ENCODE results near the gene AGT.
"Not testable (repeated sequence)": the region's sequence is repeated elsewhere in the genome, so short reads cannot be mapped to it uniquely, and the experiment has no call there.

AGT gene

DNA sequence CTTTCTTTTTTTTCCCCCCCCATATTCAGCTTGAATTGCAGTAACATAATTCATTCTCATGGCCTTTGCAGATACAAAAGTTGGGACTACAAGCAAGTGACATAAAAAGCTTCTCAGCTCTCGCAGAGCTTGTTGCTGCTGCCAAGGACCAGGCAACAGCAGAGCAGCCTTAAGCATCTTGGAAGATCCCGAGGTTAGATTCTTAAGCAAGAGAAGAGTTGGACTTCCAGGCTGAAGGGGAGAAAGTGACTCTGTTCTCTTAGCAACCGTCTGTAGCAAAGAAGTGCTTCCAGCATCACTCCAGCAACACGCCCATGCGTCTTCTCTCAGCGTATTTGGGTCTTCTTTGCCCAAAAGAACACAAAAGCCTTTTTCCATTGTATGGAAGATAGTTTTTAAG lies 20.7 kb downstream of the AGT start:
- DNase-seq (ENCODE audit: low read depth in 1 of 2, low spot score in 1 of 2): no peak

DNA sequence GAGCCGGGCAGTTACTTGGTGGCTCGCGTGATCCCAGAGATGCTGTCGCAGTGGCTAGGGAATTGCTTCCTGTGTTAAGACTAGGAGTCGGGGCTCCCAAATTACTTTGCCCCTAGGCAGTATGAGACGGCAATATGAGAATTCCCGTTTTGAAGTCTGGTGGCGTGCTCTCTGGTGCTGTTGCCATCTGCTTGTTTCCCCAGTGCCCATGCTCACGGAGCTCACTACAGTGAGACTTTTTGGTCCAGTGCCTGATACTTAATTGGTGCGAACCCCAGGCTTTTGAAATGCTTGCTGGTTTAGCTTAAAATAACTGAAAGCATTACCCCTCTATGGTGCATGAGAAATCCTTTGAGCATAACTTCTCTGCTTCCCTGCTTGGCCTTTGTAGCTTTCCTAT lies 22.3 kb downstream of the AGT start:
- no peak for DNase-seq (ENCODE audit: low read depth in 1 of 2, low spot score in 1 of 2)

DNA sequence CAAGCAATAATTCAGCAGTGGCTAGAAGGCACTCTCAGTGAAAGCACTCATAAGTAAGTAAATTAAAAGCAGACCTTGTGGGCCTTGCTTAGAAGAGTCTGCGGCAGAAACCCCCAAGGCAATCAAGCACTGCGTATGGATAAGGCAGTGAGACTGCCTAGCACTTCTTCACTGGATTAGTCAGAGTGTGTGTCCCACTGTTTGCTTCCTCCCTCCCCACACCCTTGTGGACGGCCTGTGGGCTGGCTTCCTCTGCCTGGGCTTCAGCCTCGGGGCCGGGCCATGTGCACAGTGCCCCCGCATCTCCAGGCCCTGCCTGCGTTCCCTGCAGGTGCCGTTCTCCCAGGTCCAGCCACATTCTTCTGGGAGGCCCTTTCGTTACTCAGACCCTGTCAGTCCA lies 23.8 kb downstream of the AGT start:
- DNase-seq (ENCODE audit: low read depth in 1 of 2, low spot score in 1 of 2): no peak

DNA sequence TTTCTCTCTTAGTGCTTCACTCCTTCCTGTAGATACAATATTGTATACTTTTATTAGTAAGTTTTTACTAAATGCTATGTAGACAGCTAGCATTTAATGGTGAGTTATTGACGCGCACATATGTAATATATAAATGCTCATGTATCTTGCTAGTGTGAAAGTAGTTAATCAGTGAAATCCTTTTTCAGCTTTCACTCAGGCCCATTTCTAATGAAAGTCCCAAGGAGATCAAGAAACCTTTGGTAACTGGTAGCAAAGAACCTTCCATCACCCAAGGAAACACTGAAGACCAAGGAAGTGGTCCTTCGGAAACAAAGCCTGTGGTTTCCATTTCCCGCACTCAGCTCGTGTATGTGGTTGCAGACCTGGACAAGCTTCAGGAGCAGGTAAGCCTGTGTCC lies 27.2 kb downstream of the AGT start:
- DNase-seq (ENCODE audit: low read depth in 1 of 2, low spot score in 1 of 2): no peak

DNA sequence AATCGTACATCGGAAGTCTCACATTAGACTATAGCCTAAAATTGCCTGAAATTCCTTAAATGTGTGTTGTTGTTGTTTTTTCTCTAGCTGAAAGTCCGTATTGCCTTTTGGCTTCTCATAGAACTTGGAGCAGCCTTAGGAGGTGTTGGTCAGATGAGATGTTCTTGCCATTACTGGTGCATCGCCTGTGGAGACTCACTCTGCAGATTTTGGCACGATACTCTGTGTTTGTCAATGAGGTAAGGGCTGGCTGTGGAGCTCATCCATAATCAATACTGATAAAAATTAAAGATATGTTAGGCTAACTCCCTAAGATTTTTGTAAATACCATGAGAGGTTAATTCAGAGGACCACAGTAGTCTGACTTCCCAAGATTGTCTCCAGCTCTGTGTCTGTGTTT lies 28.9 kb downstream of the AGT start:
- DNase-seq (ENCODE audit: low read depth in 1 of 2, low spot score in 1 of 2): no peak

DNA sequence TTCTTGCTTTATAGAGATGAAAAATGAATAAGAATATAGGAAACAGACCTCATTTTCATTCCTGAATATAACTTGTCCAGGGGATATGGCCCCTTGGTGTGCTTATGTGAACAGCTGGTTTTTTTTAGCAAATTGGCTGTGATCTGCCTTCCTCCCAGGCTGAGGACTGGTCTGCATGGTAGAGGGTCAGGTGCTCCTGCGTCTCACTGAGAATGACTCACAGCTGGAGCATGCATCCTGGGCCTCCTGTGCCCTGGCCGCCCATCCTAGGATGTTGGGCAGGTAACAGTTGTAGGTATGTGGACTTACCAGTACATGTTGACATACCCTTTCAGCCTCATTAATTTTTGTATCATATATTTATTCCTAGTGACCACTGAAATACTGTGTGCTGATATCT lies 29.8 kb downstream of the AGT start:
- no peak for DNase-seq (ENCODE audit: low read depth in 1 of 2, low spot score in 1 of 2)

DNA sequence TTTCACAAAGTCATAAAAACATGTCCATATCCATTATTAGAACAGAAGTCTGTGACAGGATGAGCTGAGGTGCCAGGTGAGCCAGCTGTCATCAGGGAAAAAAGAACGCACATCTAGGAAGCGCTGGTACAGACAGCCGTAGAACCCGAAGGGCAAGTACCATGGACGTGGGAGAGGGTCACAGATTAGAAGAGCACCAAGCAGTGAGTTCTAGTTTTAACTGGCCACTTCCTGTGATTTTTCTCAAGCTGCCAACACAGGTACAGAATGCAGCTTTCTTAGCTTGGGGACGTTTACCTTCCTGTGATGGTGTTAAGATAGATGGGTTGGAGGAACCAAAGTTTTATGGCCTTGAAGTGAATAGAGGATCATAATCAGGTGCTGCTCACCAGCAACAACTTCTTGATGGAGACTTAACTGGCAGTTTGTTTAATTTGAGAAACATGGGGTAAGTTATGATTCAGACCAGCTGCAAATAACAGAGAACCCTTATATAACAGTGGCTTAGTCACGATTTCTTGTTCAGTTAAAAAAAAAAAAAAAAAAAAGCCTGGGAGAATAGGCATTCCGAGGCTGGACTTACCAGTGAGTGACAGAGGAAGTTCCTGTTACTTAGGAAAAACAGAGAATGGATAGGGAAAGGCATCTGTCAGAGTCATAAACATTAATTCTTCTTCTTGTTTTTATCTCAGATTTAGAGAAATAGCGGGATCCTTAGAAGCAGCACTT lies 30.9 kb downstream of the AGT start:
- DNase-seq (ENCODE audit: low read depth in 1 of 2, low spot score in 1 of 2): no peak

DNA sequence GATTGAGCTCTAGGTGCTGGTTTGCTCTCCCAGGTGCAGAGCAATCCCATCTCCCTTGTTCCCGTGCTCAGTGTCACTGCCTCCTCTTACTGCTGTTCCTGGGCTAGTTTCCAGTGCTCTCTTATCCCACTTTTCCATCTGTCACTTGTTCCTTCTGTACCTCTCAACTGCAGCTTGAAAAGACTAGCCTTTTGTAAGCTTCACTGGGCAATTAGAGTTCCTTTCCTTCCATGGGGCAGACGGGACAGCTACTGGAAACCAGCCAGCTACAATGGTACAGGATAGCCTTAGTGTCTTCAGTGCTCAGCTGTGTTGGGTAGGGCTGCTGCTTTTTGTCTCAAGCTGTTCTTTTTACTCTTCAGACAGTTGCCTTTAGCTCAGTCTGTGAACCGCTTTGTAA lies 31.6 kb downstream of the AGT start:
- DNase-seq (ENCODE audit: low read depth in 1 of 2, low spot score in 1 of 2): no peak

DNA sequence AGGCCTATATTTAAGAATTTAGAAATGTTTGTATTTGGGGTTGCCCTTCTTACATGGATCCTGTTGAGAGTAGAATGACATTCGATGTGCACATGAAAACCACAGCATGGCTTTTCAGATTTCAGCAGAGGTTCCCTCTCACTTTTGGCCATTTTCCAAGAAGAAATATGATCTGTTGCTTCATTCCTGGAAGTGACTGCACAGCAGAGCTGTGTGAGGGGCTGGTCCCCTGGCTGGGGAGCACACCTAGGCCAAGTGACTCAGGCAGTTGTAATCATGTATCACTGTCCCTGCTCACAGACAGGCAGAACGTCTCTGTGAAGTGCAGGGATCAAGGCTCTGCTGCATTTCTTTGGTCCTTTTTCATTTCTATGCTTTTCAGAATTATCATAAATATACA lies 32.3 kb downstream of the AGT start:
- no peak for DNase-seq (ENCODE audit: low read depth in 1 of 2, low spot score in 1 of 2)

DNA sequence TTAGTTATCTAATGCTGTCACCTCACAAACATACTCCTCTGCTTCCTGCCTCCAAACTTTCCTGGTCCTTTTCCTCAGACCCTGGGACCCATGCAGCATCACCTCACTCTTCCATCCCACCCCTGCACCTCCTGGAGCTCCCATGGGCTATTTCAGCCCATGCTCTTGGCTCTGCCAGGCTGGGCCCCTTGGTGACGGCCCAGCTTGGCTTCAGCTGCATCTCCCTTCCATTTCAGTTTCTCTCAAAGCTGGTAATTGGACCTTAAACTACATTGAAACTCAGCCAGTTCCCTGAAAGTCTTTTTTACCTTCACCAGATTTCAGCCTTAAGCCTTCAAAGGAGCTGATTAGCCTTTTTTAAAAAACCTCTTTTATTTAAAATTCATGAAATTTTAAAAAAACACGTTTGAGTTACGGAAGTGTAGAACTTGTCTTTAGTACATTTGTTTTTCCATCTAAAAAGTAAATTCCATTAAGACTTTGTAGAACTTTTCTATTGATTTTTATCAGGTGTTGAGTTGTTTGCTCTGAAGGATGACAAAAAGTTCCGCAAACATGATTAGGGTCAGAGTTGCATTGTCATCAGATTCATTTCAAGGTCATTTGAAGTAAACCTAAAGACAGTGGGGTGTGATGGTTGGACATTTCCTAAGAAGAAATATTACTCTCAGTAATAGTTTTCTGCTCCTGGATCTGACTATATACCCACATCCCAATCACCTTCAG lies 33.5 kb downstream of the AGT start:
- DNase-seq (ENCODE audit: low read depth in 1 of 2, low spot score in 1 of 2): no peak

DNA sequence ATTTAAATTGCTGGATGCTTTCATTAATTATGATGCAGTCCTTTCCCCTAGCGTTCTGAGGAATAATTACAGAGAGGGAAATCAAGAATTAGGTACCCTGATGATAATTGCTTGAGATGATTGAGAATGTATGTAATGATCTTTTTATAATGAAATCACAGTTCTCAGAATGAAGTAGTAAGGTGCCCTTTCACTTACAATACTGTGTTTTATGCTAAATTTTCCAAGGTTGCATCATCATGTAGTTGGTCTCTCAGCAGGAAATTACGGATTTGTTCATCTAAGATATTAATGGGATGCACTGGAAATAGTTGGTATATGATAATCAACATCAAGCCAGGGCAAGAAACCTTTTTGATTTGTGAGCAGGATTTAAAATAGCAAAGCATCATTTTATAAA lies 34.1 kb downstream of the AGT start:
- no peak for DNase-seq (ENCODE audit: low read depth in 1 of 2, low spot score in 1 of 2)

DNA sequence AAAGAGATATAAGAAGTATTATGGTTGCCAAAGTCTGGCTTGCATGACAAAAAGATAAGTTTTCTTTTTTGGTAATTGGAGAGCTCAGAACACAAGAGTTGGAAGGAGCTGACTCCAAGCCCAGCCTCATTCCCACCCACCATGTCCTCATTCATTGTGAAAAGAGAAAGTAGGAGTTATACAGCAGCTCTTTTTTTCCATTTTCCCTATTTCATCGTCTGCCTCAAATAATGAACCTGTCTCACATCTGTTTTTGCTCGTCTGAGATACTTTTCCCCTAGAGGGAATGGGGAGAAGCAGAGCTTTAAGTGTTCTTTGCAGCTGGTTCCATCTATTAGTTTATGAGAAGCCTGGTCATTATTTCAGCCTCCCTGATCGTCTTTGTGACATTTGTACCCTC lies 34.7 kb downstream of the AGT start:
- DNase-seq (ENCODE audit: low read depth in 1 of 2, low spot score in 1 of 2): no peak

DNA sequence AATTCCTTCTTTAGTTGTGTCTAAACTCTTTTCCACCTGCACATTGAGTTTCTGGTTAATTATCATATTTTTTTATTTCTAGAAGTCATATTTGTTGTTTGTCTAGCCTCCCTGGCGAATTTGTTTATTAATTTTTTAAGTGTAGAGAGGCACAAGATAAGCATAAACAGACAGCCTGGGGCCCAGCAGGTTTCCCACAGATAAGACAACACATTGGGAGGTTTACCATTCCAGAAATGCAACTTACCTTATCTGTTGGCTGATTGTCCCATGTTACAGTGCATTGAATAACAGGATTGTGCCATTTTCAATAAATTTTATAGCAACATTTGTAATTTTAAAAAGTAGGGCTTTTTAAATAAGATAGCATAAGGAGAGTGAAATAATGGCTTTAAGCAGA lies 36.7 kb downstream of the AGT start:
- no peak for DNase-seq (ENCODE audit: low read depth in 1 of 2, low spot score in 1 of 2)

DNA sequence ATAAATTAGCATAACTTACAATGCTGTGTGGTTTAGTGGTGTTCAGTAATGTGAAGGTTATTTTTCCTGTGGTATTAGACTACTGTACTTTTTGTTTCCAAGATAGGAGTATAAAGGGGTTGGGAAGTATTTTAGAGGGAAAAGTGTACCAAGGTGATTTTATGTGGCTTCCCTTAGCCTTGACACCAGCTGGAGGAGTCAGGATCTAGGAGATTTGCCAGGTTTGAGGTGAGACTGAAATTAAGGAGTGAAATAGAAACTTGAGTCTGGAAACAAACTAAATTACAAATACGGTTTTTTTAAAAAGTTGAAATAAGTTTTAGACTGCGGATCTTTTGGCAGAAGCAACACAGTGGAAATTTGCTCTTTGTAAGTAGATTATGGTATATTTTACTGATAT lies 39.3 kb downstream of the AGT start:
- DNase-seq (ENCODE audit: low read depth in 1 of 2, low spot score in 1 of 2): no peak

DNA sequence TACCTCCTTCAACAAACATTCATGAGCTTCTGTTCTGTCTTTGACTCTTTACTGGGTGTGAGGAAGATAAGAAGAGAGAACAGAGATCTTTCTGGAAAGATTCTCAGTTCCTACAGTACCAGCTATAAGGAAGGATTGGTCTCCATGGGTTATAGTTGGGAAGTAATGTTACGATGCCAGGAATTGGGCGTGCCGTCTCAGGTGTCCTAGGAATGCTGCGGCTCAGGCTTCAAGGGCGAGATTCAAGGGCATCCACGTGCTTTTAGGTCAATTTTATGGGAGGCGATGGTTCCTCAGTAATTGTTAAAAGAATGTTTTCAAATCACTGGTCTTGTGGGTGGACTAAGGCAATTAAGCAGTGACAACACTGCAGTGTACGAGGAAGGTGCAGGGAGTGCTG lies 44.4 kb downstream of the AGT start:
- no peak for DNase-seq (ENCODE audit: low read depth in 1 of 2, low spot score in 1 of 2)

DNA sequence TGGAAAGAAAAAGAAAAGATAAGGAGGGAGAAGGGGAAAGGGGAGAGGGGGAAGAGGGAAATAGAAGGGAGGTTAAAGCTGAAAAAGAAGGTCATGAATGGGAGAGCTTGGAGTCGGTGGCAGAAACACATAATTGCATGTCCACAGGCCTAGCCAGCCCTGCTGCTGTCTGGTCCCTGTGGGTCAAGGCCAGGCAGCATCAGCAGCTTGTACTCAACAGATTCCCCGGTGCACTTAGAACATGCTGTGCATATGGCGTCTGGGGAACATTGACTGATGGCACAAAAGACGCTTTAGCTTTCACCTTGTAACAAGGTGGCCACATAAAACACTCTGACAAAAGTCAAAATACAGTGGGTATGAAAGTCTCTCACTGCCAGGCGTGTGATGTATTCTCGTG lies 45.7 kb downstream of the AGT start:
- DNase-seq (ENCODE audit: low read depth in 1 of 2, low spot score in 1 of 2): no peak

DNA sequence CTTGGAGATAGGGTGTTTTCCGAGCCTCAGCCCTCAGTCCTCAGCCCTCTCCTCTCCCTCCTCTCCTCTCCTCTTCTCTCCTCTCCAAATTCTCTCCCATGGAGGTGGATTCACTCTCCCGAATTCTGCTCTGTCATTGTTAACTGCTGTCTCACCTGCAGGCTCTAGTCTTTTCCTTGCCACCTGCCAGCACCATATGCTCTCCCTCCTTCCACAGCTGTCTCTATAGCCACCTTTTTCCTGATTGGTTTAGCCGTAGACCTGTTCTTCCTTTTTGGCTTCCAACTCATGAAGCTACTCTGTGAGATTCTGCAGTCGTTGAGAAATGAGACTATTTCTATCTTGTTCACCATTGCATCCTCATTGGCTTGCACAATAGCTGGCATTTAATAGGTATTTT lies 51.9 kb downstream of the AGT start:
- no peak for DNase-seq (ENCODE audit: low read depth in 1 of 2, low spot score in 1 of 2)

DNA sequence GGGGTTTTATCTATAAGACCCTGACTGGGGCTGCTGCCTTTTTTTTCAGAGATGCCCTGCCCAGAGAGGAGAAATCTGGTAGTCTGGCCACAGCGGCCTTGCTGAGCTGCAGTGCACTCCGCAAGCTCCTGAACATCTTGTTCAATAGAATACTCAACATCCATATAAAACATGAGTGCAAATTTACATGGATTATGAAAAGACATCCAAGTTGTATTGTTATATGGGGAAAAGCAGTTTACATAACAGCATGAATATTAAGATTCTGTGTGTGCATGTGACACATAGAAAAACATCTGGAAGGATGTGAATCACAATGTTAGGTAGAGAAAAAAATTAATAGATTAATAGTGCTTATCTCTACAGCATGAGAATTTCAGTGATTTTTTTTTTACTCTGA lies 55.2 kb downstream of the AGT start:
- DNase-seq (ENCODE audit: low read depth in 1 of 2, low spot score in 1 of 2): no peak

DNA sequence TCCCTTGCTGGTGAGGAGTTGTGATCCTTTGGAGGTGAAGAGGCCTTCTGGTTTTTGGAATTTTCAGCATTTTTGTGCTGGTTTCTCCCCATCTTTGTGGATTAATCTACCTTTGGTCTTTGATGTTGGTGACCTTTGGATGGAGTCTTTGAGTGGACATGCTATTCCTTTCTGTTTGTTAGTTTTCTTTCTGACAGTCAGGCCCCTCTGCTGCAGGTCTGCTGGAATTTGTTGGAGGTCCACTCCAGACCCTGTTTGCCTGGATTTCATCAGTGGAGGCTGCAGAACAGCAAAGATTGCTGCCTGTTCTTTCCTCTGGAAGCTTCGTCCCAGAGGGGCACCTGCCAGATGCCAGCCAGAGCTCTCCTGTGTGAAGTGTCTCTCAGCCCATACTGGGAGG lies 55.8 kb downstream of the AGT start:
- not testable (repeated sequence) for DNase-seq (ENCODE audit: low read depth in 1 of 2, low spot score in 1 of 2)

DNA sequence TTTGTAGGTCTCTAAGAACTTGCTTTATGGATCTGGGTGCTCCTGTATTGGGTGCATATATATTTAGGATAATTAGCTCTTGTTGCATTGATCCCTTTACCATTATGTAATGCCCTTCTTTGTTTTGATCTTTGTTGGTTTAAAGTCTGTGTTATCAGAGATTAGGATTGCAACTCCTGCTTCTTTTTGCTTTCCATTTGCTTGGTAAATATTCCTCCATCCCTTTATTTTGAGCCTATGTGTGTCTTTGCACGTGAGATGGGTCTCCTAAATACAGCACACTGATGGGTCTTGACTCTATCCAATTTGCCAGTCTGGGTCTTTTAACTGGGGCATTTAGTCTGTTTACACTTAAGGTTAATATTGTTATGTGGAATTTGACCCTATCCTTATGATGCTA lies 57.2 kb downstream of the AGT start:
- not testable (repeated sequence) for DNase-seq (ENCODE audit: low read depth in 1 of 2, low spot score in 1 of 2)
